GM18508 (cell line): Measurements from ENCODE around the gene GRIA1.

Experiments
- ATAC-seq: cut with Tn5 transposase; IDR thresholded peaks from one replicate; pipeline ENCODE4 v1.9.1; 2021; ENCODE audit warnings: moderate number of reproducible peaks; ENCODE audit not compliant: insufficient read depth, unreplicated experiment

The GRIA1 gene

DNA sequence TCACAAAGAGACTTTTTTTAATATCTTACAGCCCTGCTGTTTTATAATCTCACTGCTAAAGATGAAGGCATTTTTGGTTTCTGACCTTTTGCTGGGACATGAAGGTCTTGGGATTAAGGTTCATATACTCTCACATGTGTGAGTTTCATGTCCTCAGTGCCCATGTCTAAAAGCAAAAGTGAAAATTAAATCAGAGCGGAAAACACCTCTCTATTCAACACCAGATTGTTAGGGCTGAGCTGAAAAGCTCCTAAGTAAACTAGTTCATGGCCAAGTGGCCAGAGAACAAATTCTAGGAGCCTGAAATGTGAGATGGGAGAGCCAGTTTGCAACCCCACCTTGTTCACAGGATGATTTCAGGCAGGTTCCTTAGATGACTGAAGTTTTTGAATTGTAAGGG, 110.9 kb downstream of the GRIA1 start:
- peak; percentile 88 for ATAC-seq

DNA sequence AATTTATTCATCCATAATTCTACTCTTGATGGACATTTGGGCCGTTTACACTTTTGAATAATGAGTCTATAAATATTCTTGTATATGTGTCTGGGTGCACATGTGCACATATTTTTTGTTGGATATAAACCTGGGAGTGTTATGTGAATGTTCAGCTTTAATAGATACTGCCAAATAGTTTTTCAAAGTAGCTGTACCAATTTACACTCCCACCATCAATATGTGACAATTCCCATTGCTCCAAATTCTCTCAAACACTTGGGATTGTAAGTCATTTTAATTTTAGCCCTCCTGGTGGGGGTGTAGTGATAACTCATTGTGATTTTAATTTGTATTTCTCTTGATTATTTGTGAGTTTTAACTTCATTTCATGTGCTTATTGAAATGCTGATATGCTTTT, 114.9 kb downstream of the GRIA1 start:
- ATAC-seq, result no peak

DNA sequence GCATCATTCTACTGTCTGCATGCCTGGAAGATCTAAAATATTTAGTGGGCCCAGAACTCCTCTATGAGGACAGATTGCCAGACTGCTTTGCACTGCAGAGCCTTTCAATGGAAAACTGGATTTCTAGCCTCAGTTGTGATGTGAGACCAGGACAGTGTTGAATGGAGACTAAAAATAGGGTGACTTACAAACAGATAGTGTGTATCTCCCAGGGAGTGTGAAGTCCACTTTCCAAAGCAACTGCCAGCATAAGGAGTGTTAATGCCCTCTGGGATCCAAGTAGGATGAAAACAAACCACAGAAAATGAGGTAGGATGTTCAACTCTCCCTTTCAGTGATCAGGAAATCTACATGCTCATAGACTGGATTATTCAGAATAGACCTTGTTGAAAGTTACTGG, 119.5 kb downstream of the GRIA1 start:
- ATAC-seq, result no peak

DNA sequence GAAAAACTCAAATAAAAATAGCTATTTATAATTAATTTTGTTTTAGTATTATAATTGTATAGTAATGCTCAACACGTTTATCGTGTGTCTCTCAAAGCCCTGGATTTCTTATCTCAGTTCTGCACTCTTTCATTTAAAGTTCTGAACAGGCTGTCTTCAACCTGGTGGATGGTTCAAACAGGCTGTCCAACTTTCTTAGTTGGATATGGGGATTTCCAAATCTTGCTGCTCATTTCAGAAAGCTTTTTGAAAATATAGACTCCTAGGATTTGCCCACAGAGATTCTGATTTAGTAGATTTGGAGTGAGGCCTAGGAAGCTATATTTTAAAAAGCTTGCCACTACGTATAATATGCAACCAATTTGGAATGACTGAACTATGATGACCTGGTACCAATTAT, 120.3 kb downstream of the GRIA1 start:
- no peak for ATAC-seq

DNA sequence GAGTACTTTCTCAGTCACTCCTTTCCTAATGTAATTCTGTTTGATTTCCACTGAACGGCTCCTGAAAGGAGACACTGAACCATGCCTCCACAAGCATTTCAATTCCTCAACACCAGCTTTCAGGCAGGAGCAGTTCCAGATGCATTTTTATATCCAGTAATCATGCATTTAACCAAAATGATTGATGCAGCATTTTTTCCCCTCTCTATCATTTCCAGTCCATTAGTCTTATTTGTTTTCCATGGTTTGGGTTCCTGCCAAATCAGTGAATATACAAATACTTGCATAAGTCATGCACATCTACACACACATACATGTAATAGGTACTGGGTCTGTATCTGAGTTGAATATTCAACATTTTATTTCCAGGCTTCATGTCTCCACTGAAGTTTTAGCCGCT, 122.7 kb downstream of the GRIA1 start:
- ATAC-seq, result no peak

DNA sequence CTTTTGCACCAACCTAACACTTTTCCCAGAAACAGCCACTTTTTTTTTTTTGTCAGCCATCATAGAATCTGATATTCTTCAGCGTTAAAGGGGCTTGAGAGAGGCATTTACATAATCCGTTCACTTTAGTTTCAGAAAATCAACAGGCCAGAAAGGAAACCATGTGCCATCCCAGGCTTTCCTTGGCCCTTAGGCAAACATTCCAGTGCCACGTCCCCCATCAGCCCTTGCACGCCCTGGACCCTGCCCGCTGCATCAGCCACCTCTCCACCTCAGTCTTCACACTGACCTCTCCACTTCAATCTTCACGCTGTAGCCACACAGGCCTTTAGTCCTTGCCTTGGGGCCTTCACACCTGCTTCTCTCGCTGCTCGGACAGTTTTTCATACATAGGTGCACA, 123.2 kb downstream of the GRIA1 start:
- ATAC-seq, result no peak

DNA sequence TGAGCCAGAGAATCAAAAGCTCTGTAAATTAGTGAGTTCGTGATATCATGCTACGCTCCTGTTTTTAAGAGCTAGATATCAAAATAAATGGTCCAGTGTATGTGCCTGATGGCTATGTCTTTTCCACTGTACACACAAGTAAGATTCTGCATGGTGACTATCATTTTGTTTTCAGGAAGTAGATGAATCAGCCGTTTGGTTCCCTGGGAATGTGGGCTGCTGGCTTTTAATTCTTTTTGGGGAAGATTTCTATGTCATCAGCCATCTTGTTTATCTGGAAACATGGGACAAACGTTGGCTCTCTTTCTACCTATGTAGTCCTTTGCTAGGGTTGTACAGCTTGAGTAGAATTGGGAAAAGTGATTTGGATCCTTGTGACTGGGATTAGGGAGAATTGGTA, 126.7 kb downstream of the GRIA1 start:
- ATAC-seq, result no peak

DNA sequence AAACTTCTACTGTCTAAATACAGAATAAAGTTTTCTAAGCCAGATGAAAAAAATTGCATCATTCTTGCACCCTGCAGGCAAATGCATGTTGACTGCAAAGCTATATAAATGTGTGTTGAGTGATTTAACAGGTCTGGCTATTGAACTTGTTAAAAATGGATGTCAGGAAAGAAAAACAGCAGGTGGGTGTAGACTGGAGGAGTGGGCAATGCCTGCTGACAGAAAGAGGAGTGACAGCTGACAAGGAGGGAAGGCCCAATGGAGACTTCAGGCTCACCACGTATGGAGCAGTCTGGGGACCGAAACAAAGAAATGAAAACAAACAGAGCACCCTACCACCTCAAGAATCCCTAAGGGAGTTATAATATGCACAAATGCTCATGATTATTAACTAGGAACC, 127.8 kb downstream of the GRIA1 start:
- no peak for ATAC-seq

DNA sequence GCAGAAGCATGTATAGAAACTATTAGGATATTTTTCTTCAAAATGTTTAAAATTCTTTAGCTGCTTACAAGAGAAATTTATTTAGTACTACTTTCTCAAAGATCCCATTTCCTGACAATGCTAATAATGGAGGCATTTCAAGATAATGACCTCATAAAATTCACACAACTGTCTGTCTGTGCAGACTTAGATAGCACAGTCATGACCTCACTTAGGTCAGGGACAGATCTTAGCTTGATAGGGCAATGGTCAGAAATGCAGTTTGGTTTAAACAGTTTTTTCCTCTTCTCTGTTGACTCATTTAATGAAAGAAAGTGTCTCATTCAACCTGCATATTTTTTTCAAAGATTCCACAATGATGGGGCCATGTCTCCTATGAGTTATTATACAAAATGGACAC, 128.4 kb downstream of the GRIA1 start:
- no peak for ATAC-seq

DNA sequence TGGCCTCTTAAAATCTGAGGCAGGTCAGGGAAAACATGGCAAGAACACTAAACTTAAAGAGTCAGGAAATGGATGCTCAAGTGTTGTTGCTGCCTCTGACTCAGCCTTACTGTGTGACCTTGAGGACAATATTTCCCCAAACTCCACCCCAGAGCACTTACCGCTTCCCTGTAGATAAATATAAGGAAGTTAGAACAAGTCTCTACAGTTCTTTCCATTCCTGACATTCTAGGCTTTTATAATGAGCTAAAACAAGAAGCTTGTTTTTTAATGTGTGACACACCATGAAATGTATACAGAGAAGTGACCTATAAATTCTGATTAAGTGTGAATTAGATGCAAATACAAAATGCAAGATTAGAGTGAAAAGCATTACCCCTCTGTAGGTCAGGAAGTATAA, 129.3 kb downstream of the GRIA1 start:
- ATAC-seq, result no peak

DNA sequence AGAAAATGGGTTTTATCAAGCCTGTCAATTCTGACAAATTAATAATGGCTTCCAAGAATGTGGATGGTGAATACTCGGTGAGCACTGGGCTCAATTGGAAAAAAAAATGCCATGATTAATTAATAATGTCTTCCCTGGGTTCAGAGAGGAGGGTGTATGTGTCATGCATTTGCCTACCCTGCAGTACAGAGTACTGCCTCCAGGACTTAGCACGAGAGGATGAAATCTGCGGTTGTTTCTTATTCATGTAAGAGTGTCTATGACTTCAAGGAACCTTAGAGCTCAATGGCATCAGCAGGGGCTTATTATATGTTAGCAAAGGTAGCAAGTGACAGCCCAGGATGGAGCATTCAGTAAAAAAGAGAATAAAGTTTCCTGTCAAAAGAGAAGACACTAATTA, 132.7 kb downstream of the GRIA1 start:
- ATAC-seq, result no peak

DNA sequence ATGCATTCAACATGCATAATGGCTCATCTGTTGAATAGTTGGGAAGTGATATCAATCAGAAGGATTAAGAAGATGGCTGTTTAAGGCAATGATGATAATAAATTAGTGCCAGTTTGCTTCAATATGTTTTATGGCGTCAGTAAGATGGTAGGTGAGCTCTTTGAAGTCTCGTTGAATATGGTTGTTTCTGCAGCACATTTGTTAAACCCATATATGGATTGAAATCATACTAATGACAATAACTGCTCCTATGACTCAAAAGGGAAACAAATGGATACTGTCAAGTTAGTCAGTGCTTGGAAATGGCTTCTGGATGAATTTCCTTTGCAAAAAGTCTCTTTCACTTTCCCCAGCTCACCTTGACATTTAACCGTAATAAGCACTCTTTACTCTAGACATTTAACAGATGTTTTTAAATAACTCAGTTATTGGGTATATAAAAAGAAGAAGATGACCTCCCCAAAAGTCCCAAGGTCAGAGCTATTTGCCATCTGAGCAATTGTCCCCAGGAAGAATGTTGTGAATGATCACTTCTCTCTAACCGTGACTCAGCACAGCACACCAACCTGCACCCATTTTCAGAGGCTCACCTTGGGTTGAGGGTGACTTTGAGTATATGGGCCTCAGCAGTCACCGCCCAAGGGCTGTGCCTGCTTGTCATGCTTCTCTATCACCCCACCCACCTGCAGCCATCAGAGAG, 133.4 kb downstream of the GRIA1 start:
- no peak for ATAC-seq

DNA sequence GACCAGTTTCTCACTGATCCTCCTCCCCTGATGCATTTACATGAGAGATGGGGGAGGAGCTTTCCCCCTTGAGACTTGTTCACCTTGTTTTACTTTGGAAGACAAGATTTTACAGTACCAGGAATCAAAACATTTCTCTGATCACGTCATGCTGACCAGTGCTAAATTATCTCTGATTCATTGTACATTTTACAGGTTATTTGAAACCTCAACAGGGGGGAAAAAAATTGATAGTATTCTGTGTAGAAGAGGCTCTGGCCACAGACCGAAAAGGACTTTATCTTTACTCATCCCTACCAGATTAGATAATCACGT, 133.9 kb downstream of the GRIA1 start:
- no peak for ATAC-seq

DNA sequence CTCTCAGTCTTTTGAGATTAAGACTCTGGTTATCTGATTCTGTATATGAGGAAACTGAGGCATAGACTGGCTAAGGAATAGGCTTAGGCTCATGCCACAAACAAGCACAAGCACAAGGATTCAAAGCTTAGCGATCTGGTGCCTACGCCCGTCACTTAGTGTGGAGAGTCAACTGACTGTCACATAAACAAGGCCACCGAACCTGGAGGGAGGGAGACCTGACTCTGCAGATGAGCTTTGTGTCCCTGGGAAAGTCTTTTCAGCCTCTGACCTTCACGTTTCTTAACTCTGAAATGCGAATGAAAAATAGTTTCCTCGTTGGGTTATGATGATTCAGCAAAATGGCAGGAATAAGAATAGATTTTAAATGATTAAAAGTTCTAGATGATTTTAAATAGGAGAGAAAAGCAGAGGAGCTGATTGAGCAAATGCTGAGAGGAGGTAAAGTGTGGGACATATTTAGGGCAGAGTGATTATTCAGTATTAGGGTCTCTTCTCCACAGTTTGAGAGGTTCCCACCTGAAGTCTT, 135.4 kb downstream of the GRIA1 start:
- no peak for ATAC-seq

DNA sequence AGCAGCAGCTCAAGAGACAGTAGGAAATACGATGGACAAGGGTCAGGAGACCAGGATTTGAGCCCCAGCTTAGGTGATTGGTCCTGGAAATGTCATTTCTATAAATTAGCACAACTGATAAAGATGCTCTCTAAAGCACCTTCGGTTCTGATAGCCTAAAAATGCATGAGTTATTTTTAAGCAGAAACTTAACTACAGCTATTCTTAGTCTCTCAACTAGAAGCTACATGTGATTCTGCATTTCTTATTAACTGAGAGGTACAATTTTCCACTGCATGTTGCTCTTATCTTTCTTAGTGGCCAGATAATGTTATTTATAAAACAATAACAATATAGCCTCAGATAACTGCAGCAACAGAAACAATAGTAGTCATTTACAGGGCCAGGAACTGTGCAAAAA, 136.4 kb downstream of the GRIA1 start:
- no peak for ATAC-seq

DNA sequence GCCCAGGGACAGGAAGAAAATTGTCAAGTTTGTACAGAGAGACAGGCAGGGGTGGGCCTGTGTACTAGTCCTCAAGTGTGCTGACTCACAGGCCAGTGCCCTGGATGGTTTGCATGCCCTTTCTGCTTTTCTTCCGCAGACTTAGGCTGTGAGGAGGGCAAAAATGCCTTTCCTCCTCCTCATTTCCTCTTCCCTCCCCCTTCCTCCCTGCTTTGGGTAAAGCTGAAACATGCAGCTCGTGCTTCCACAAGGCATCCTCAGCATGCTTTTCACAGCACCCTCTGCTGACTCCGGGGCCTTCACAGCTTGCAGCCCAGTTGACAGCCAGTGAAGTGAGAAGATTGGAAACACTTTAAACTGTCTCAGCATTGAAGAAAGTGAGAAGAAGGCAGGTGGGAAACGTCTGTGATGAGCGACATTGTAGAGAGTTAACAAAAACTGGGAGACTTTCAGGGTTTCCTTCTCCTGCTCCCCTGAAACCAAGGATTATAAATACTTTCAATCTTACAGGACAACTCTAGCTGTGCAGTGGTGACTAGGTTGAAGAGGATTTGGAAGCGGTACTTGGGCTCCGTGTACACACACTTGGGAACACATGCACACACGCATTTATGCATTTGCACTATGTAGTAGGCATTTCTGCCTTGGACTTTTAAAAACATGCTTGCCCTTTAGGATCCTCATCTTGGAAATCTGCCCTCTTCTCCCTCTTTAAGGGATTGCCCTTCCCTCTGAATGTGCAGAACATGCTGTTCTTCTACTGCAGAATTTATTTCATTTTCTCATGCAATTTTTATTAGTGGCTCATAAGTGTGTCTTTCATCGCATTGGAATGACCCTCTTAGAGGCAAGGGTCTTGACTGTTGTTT, 138.8 kb downstream of the GRIA1 start:
- ATAC-seq, result no peak

DNA sequence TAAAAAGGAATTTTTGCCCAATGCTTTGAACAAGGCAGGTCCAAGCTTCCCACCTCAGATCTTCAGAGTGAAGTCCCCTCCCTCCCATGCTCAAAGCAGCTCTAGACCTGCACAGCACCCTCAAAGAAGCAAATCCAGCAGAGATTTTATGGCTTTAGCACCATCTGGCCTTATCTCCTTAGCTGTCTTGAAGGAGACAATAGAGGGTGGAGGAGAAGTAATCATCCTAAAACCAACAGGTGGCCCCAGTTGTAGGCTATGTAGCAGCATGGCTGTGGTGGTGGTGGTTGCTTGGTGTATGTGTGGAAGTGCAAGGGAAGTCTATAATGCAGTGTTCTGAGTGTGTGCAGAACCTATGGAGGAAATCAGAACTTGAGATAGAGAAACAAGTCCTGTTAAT, 140.1 kb downstream of the GRIA1 start:
- no peak for ATAC-seq

DNA sequence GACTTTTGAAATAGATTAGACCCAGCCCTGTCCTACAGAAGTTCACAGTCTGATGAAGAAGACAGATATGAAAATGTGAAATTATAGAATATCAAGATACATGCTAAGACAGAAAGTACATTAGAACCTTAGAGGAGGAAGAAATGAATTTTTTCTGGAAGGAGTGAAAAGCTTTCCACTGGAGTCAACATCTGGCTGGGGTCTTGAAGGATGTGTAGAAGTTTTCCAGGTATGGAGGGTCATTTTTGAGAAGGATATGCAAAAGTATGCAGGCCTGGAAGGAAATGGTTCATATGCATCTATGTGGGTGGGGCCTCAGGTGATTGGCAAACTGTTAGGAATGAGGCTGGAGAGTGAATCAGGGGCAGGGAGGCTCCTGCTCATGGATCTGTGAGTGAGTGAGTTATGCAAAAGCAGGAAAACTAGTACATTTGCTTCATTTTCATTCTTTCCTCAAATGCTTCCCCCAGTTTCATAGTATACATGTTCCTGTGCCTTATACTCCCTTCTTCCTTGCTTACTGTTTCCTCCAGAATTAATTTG, 142.3 kb downstream of the GRIA1 start:
- ATAC-seq, result no peak

DNA sequence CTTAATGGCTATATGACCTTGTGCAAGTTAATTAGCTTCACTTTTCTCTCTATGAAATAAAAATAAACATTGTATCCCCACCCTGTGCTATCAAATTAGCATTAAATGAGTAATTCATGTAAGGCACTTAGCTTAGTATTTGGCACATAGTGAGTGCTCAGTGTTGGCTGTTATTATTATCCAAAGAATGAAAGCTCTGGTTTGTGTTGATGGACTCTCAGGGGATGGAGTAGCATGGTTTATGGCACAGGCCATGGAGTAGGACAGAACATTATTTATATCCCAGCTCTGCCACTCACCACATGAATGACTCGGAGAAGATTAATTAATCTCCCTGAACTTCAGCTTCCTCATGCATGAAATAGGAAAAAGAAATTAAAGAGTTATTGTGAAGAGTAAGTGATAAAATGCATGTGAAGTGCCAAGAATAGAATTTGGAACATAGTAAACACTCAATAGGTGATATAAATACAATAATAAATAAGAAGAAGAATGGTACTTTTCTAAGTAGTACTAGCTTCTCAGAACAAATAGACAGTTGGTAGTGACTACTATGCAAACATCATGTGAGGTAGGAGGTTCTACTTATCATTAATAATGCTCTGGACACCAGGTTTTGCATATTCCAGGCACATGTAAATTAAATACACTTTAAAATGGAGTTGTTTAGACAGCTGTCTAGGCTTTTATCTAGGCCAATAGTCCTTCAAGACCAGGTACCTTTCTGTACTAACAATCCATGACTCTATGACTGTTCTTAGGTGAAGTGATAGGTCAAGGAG, 146.4 kb downstream of the GRIA1 start:
- no peak for ATAC-seq

DNA sequence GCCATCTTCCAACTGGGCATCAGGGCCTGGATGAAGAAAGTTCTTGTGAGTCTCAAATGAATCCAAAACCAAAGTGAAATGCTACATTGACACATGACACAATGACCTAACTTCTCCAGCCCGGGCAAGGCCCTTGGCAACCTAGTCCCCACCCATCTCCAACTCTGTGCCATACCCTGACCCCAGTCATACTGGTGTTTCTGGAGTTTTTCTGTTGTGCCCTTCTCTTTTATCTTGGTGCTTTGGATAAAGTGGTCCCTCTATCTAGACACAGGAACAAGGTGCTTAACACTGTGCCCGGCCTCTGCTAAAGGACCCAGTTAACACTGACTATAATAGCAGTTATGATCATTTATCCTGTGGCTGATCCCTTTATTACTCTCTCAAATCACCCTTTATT, 149.8 kb downstream of the GRIA1 start:
- no peak for ATAC-seq

DNA sequence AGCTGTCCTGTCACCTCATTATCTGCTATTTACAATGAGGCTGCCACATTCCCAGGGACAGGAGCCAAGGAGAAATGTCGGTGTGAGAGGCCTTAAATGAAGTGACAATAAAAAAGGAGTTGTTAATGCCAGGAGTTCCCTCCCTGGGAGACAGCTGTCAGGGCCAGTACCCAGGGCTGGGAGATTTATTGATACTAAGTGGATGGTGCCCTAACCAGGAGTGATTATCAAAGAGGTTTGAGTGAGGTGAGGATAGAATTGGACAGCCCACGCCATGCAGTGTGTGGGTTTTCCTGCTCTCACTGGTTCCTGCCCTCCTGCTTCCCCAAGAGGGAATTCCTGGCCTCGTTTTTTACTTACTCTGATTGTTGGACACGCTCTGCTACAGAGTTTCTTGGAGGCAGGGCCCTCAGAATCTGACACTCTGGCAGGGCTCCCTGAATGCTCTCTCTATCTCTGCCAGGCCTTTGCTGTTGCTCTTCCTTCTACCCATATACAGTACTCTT, 150.8 kb downstream of the GRIA1 start:
- ATAC-seq, result no peak
